Measurements from ENCODE around the gene PCDHGA5. TPM values are rescaled to one million over a fixed set of nuclear protein-coding genes. Genes with fewer than 3 reads are reported as not detected.
A peak's percentile ranks its signal among the peaks of the same experiment; 100 is the strongest.
"Not testable (repeated sequence)": the region's sequence is repeated elsewhere in the genome, so short reads cannot be mapped to it uniquely, and the experiment has no call there.

Gene PCDHGA5
- total RNA-seq, 6 donors from 2014 or later = 0.97 to 7.3 (median 2.0) TPM

- ATAC-seq (ENCODE audit: low FRiP score in 2 of 2) (peak; percentile 79 to 86), DNase-seq (peak; percentile 54 to 91)
- H3K36me3 ChIP-seq, H3K27ac ChIP-seq, H3K27me3 ChIP-seq, H3K4me1 ChIP-seq: not testable (repeated sequence)
- peak in 5 of 6 experiments; percentile 18 to 60 (median 40) for TF ChIP-seq CTCF (IDR thresholded peaks at IDR 0.05)
- Histone ChIP-seq H3K9me3 (peaks cover 45 to 85% (median 81%) of the 10 kb centered on the region in 4 donors), H3K4me3 (peak within 1 kb of the TSS in 3 of 4 donors; percentile 26 to 42 (median 29))
- WGBS, 2 donors = 14 to 21% methylated on average over 31 to 51 of the region's 51 CpGs
These were observed 44.0 kb downstream of the PCDHGA5 start, which contains the start of gene PCDHGB6 for GRCh38 chr5:141407790-141408505. PCDHGB6 (plus strand) TSS chr5:141408021; CDS start chr5:141408203, 182 bp downstream.

GRCh38 chr5:141409598-141410306, 45.8 kb downstream of the PCDHGA5 start:
- no peaks in the 10 kb centered on the region for H3K27me3 ChIP-seq
- no peak overlapping the region for H3K4me3 ChIP-seq
- H3K9me3 ChIP-seq = peaks cover 41 to 84% (median 81%) of the 10 kb centered on the region in 4 donors
- peaks cover 0 to 4% (median 0%) of the 10 kb centered on the region in 4 donors for H3K4me1 ChIP-seq
- no peaks in the 10 kb centered on the region for H3K36me3 ChIP-seq
- peak in 1 of 2 donors; percentile 67 for DNase-seq
- no peak for TF ChIP-seq EP300 (IDR thresholded peaks at IDR 0.05)
- no peak for TF ChIP-seq CTCF (IDR thresholded peaks at IDR 0.05)
- TF ChIP-seq POLR2AphosphoS5 (IDR thresholded peaks at IDR 0.05) = no peak
- no peak for TF ChIP-seq POLR2A (IDR thresholded peaks at IDR 0.05)
- WGBS, 2 donors = 34 to 35% methylated on average over 16 to 36 of the region's 64 CpGs
- ATAC-seq (ENCODE audit: low FRiP score in 2 of 2) = no peak
- H3K27ac ChIP-seq = no peak overlapping the region

GRCh38 chr5:141411575-141411974, 47.6 kb downstream of the PCDHGA5 start:
- DNase-seq (no peak), ATAC-seq (ENCODE audit: low FRiP score in 2 of 2) (no peak)
- Histone ChIP-seq H3K27ac (no peak overlapping the region), H3K27me3 (no peaks in the 10 kb centered on the region), H3K4me1 (peaks cover 0 to 8% (median 0%) of the 10 kb centered on the region in 4 donors), H3K4me3 (no peak overlapping the region), H3K36me3 (no peaks in the 10 kb centered on the region), H3K9me3 (peaks cover 44 to 82% (median 77%) of the 10 kb centered on the region in 4 donors)
- WGBS, 2 donors = 52 to 66% methylated on average over 2 to 3 of the region's 3 CpGs
- TF ChIP-seq EP300 (IDR thresholded peaks at IDR 0.05) (no peak), POLR2AphosphoS5 (IDR thresholded peaks at IDR 0.05) (no peak), POLR2A (IDR thresholded peaks at IDR 0.05) (no peak), CTCF (IDR thresholded peaks at IDR 0.05) (no peak)

- peaks cover 0 to 8% (median 0%) of the 10 kb centered on the region in 4 donors for H3K4me1 ChIP-seq
- 19 to 26% methylated on average over 30 to 31 of the region's 31 CpGs for WGBS, 2 donors
- H3K27me3 ChIP-seq = no peaks in the 10 kb centered on the region
- ATAC-seq (ENCODE audit: low FRiP score in 2 of 2) = peak; percentile 65 to 68
- peak; percentile 58 to 77 for DNase-seq
- H3K36me3 ChIP-seq = no peaks in the 10 kb centered on the region
- no peak within 1 kb of the TSS for H3K27ac ChIP-seq
- H3K4me3 ChIP-seq = peak within 1 kb of the TSS; percentile 6 to 47 (median 36)
- peak; percentile 7 to 41 (median 24) for TF ChIP-seq CTCF (IDR thresholded peaks at IDR 0.05)
- TF ChIP-seq EP300 (IDR thresholded peaks at IDR 0.05) = no peak
- peaks cover 44 to 85% (median 72%) of the 10 kb centered on the region in 4 donors for H3K9me3 ChIP-seq
These were observed 49.0 kb downstream of the PCDHGA5 start, which contains the start of gene PCDHGA10 for GRCh38 chr5:141412854-141413539. PCDHGA10 (plus strand) TSS chr5:141412987; CDS start chr5:141413176, 189 bp downstream.

Data from upper lobe of left lung (tissue), 6 donors.